PC-3 (cell line): ENCODE measurements around the gene DUSP5.

ENCODE experiments used
- CTCF ChIP-seq: fragments of 300-600 bp; sonication (generic); conservative IDR thresholded peaks from 2 replicates; pipeline ENCODE4 v1.5.1; 2017; ENCODE audit warnings: antibody characterized with exemption, low read depth, mild to moderate bottlenecking, low read length
- EZH2 ChIP-seq: fragments of 300-600 bp; sonication (generic); IDR thresholded peaks from one replicate; pipeline ENCODE4 v1.6.1; 2017; ENCODE audit warnings: antibody characterized with exemption, mild to moderate bottlenecking, low read length; ENCODE audit not compliant: unreplicated experiment
- EZH2phosphoT487 ChIP-seq: fragments of 300-600 bp; sonication (generic); IDR thresholded peaks from 2 replicates; pipeline ENCODE4 v1.6.1; 2018; ENCODE audit warnings: mild to moderate bottlenecking, antibody characterized with exemption, low read length, borderline replicate concordance

- TF ChIP-seq EZH2 (no peak), CTCF (peak; percentile 73), EZH2phosphoT487 (no peak)
Measured at GRCh38 chr10:110556969-110557601, 59.4 kb downstream of the DUSP5 start.
